ENCODE results near the gene ZNF653. TPM values are rescaled to one million over a fixed set of nuclear protein-coding genes. Genes with fewer than 3 reads are reported as not detected.
A peak's percentile ranks its signal among the peaks of the same experiment; 100 is the strongest.

ZNF653 gene
- total and polyA plus RNA-seq, 9 of the 15 experiments (the other 6 are each of a cell fraction or from before 2014, with no cell fraction given), result 1.6 to 8.0 (median 4.2) TPM; not detected in 2

GRCh38 chr19:11482384-11483050 is 23.1 kb downstream of the ZNF653 start (continued):
- TF ChIP-seq MLLT1 (IDR thresholded peaks at IDR 0.05) (peak in 1 of 2 experiments; percentile 75; a peak in 2 of 4 replicates), E2F3 (CRISPR knock-in tag; IDR thresholded peaks at IDR 0.05) (0 out of 2 replicates have a peak, but pooled peaks have one; percentile 57), FOXK2 (conservative IDR thresholded peaks at IDR 0.05 in 1 of 2, IDR thresholded peaks at IDR 0.05 in 1 of 2; ENCODE audit: low read depth in 2 of 2) (peak in 1 of 2 experiments; percentile 69; a peak in 1 of 4 replicates), SMAD3 (CRISPR knock-in tag; conservative IDR thresholded peaks at IDR 0.05) (0 out of 2 replicates have a peak, but pooled peaks have one; percentile 68), MGA (IDR thresholded peaks at IDR 0.05) (peak; percentile 98), ZNF589 (CRISPR knock-in tag; IDR thresholded peaks at IDR 0.05; ENCODE audit: low read depth) (no peak), SAP30 (IDR thresholded peaks at IDR 0.05; ENCODE audit: borderline replicate concordance, insufficient read depth, low read depth, low read length, poor library complexity, severe bottlenecking) (peak; percentile 64), NKRF (IDR thresholded peaks at IDR 0.05; ENCODE audit: borderline replicate concordance) (0 out of 2 replicates have a peak, but pooled peaks have one; percentile 43), DPF2 (IDR thresholded peaks at IDR 0.05) (no peak)

Measured in K562 (cell line).